ENCODE measurements around the gene HEPHL1.
"Not testable (repeated sequence)": the region's sequence is repeated elsewhere in the genome, so short reads cannot be mapped to it uniquely, and the experiment has no call there.

The HEPHL1 gene

GRCh38 chr11:94020777-94021481 is at the start of gene HEPHL1:
Gene HEPHL1, plus strand, starts transcription at chr11:94021354. Its CDS starts 15 bp downstream, at chr11:94021369.
- DNase-seq (ENCODE audit: low read depth): no peak

- no peak for DNase-seq (ENCODE audit: low read depth)
Measured at GRCh38 chr11:93972790-93973189, 48.4 kb upstream of the HEPHL1 start.

- DNase-seq (ENCODE audit: low read depth): not testable (repeated sequence)
Measured at GRCh38 chr11:93973322-93974051, 47.7 kb upstream of the HEPHL1 start.

GRCh38 chr11:93974759-93975158 is 46.4 kb upstream of the HEPHL1 start:
- DNase-seq (ENCODE audit: low read depth): no peak

- DNase-seq (ENCODE audit: low read depth): not testable (repeated sequence)
Measured at GRCh38 chr11:93976577-93977254, 44.4 kb upstream of the HEPHL1 start.

GRCh38 chr11:93983542-93984195 is 37.5 kb upstream of the HEPHL1 start:
- DNase-seq (ENCODE audit: low read depth): no peak

GRCh38 chr11:93984196-93984567 is 37.0 kb upstream of the HEPHL1 start:
- no peak for DNase-seq (ENCODE audit: low read depth)

- DNase-seq (ENCODE audit: low read depth): no peak
Measured at GRCh38 chr11:93984936-93985335, 36.2 kb upstream of the HEPHL1 start.

GRCh38 chr11:93986716-93987115 is 34.4 kb upstream of the HEPHL1 start:
- DNase-seq (ENCODE audit: low read depth): no peak

GRCh38 chr11:93988455-93988854 is 32.7 kb upstream of the HEPHL1 start:
- DNase-seq (ENCODE audit: low read depth): no peak

- DNase-seq (ENCODE audit: low read depth): no peak
Measured at GRCh38 chr11:93988912-93989311, 32.2 kb upstream of the HEPHL1 start.

GRCh38 chr11:93993747-93994146 is 27.4 kb upstream of the HEPHL1 start:
- DNase-seq (ENCODE audit: low read depth): no peak

GRCh38 chr11:93997741-93998140 is 23.4 kb upstream of the HEPHL1 start:
- no peak for DNase-seq (ENCODE audit: low read depth)

- DNase-seq (ENCODE audit: low read depth): no peak
Measured at GRCh38 chr11:94000659-94001058, 20.5 kb upstream of the HEPHL1 start.

GRCh38 chr11:94002226-94002625 is 18.9 kb upstream of the HEPHL1 start:
- DNase-seq (ENCODE audit: low read depth): no peak

- no peak for DNase-seq (ENCODE audit: low read depth)
Measured at GRCh38 chr11:94007426-94007825, 13.7 kb upstream of the HEPHL1 start.

GRCh38 chr11:94007906-94008305 is 13.2 kb upstream of the HEPHL1 start:
- no peak for DNase-seq (ENCODE audit: low read depth)

- no peak for DNase-seq (ENCODE audit: low read depth)
Measured at GRCh38 chr11:94010136-94010535, 11.0 kb upstream of the HEPHL1 start.

- no peak for DNase-seq (ENCODE audit: low read depth)
Measured at GRCh38 chr11:94011478-94011877, 9.7 kb upstream of the HEPHL1 start.

GRCh38 chr11:94017446-94017845 is 3.7 kb upstream of the HEPHL1 start:
- no peak for DNase-seq (ENCODE audit: low read depth)

- DNase-seq (ENCODE audit: low read depth): no peak
Measured at GRCh38 chr11:94018721-94019120, 2.4 kb upstream of the HEPHL1 start.

GRCh38 chr11:94023856-94024255 is 2.7 kb downstream of the HEPHL1 start:
- no peak for DNase-seq (ENCODE audit: low read depth)

GRCh38 chr11:94024547-94024946 is 3.4 kb downstream of the HEPHL1 start:
- DNase-seq (ENCODE audit: low read depth): no peak

All from stimulated activated CD8-positive, alpha-beta memory T cell treated with anti-CD3 and anti-CD28 coated beads, Interleukin-15, amount 100 ng/mL, for 24 hours (primary cell).